Parathyroid adenoma (tissue), 2 donors: ENCODE measurements around the gene SPACDR.

Experiments used
- H2AFZ ChIP-seq: fragments of 300-600 bp; sonication (generic); one replicate; pipeline ENCODE4 v1.7.0; 2017; ENCODE audit warnings: antibody characterized with exemption, mild to moderate bottlenecking
- H3K27ac ChIP-seq: fragments of 300-600 bp; sonication (generic); one replicate; pipeline ENCODE4 v1.7.0; 2017
- H3K27me3 ChIP-seq: fragments of 300-600 bp; sonication (generic); one replicate; pipeline ENCODE4 v1.7.0; 2017; ENCODE audit warnings: low read length; ENCODE audit not compliant: control insufficient read depth, insufficient read depth
- H3K36me3 ChIP-seq: fragments of 300-600 bp; sonication (generic); one replicate; pipeline ENCODE4 v1.7.0; 2017; ENCODE audit warnings: low read length; ENCODE audit not compliant: control insufficient read depth, insufficient read depth
- H3K4me1 ChIP-seq: fragments of 300-600 bp; sonication (generic); one replicate; pipeline ENCODE4 v1.7.0; 2017; ENCODE audit warnings: control low read depth
- H3K4me2 ChIP-seq: fragments of 300-600 bp; sonication (generic); one replicate; pipeline ENCODE4 v1.7.0; 2017; ENCODE audit warnings: low read length
- H3K4me3 ChIP-seq: fragments of 300-600 bp; sonication (generic); one replicate; pipeline ENCODE4 v1.7.0; 2017; ENCODE audit warnings: low read depth, low read length
- H3K79me2 ChIP-seq: fragments of 300-600 bp; sonication (generic); one replicate; pipeline ENCODE4 v1.7.0; 2017; ENCODE audit warnings: control low read depth
- H3K9ac ChIP-seq: fragments of 300-600 bp; sonication (generic); one replicate; pipeline ENCODE4 v1.7.0; 2017; ENCODE audit warnings: mild to moderate bottlenecking
- H3K9me3 ChIP-seq: fragments of 300-600 bp; sonication (generic); one replicate; pipeline ENCODE4 v1.7.0; 2017; ENCODE audit warnings: low read length; ENCODE audit not compliant: control insufficient read depth
- TF ChIP-seq, protein P1 (sequence below): fragments of 300-600 bp; sonication (generic); IDR thresholded peaks from one replicate; pipeline ENCODE4 v1.7.0; 2017; ENCODE audit warnings: antibody characterized with exemption, mild to moderate bottlenecking
- donor health status: primary hyperparathyroidism.

The SPACDR gene

GRCh38 chr7:100428199-100428966 is 35.7 kb downstream of the SPACDR start, which contains the start of gene ZCWPW1:
Gene ZCWPW1 (minus strand): TSS chr7:100428703. CDS start chr7:100420649, 8,054 bp downstream.
- Histone ChIP-seq H3K27me3 (no peaks in the 10 kb centered on the region), H3K4me1 (peaks cover 23% of the 10 kb centered on the region), H3K9me3 (no peaks in the 10 kb centered on the region), H3K4me3 (peak within 1 kb of the TSS; percentile 99), H3K9ac (peak within 1 kb of the TSS; percentile 100), H2AFZ (peak within 1 kb of the TSS; percentile 99), H3K79me2 (peaks cover 3% of the 10 kb centered on the region), H3K27ac (peak within 1 kb of the TSS; percentile 100), H3K36me3 (no peaks in the 10 kb centered on the region), H3K4me2 (peak within 1 kb of the TSS; percentile 99)
- TF ChIP-seq, protein P1, sequence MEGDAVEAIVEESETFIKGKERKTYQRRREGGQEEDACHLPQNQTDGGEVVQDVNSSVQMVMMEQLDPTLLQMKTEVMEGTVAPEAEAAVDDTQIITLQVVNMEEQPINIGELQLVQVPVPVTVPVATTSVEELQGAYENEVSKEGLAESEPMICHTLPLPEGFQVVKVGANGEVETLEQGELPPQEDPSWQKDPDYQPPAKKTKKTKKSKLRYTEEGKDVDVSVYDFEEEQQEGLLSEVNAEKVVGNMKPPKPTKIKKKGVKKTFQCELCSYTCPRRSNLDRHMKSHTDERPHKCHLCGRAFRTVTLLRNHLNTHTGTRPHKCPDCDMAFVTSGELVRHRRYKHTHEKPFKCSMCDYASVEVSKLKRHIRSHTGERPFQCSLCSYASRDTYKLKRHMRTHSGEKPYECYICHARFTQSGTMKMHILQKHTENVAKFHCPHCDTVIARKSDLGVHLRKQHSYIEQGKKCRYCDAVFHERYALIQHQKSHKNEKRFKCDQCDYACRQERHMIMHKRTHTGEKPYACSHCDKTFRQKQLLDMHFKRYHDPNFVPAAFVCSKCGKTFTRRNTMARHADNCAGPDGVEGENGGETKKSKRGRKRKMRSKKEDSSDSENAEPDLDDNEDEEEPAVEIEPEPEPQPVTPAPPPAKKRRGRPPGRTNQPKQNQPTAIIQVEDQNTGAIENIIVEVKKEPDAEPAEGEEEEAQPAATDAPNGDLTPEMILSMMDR, result peak; percentile 22

DNA sequence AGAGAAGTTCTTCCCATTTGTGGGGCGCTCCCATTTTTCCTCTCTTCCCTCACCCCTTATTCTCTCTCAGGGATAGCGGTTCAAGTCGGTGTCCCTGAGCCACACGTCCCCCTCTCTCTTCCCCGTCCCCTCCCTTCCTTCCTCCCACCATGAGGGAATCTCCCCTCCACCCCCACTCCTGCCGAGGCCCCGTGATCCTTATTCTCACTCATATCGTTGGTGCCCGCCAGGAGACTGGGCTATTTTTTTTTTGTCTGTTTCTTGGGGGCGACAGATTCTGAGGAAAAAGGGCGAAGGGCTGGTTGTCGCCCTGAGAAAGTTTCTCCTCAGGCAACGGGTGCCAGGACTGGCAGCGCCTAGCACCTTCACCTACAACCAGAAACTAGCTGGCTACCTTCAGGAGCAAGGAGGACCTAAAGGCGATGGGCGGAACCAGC is 36.3 kb downstream of the SPACDR start:
- H3K27ac ChIP-seq, result peak overlapping the region; percentile 100
- TF ChIP-seq, protein P1, result no peak
- no peaks in the 10 kb centered on the region for H3K27me3 ChIP-seq

DNA sequence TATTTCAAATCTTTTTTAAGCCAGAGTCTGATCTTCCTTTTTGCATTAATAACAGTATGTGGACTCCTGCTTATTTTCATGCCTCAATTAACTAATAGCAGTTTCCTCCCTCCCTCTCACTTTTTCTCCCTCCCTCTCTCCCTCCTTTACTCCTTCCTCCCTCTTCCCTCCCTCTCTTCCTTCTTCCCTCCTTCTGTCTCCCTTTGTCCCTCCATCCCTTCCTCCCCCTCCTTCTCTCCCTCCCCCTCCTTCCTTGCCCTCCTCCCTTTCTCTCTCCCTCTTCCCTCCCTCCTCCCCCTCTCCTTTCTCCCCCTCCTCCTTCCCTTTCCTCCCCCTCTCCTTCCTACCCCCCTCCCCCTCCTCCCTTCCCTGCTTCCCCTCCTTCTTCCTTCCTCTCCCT is 37.5 kb downstream of the SPACDR start:
- TF ChIP-seq, protein P1, result no peak
- Histone ChIP-seq H3K9ac (no peak overlapping the region), H3K27ac (no peak overlapping the region), H3K4me2 (no peak overlapping the region), H3K4me1 (peaks cover 13% of the 10 kb centered on the region), H3K79me2 (no peaks in the 10 kb centered on the region), H3K36me3 (no peaks in the 10 kb centered on the region), H3K27me3 (no peaks in the 10 kb centered on the region), H2AFZ (no peak overlapping the region), H3K9me3 (no peaks in the 10 kb centered on the region), H3K4me3 (no peak overlapping the region)

More for the DNA sequence above, 36.3 kb downstream of the SPACDR start:
- H3K9me3 ChIP-seq, result no peaks in the 10 kb centered on the region
- H3K4me1 ChIP-seq, result peaks cover 23% of the 10 kb centered on the region
- H3K36me3 ChIP-seq, result no peaks in the 10 kb centered on the region
- peaks cover 3% of the 10 kb centered on the region for H3K79me2 ChIP-seq
- peak overlapping the region; percentile 99 for H3K4me3 ChIP-seq
- peak overlapping the region; percentile 99 for H2AFZ ChIP-seq
- H3K9ac ChIP-seq, result no peak overlapping the region
- peak overlapping the region; percentile 99 for H3K4me2 ChIP-seq

DNA sequence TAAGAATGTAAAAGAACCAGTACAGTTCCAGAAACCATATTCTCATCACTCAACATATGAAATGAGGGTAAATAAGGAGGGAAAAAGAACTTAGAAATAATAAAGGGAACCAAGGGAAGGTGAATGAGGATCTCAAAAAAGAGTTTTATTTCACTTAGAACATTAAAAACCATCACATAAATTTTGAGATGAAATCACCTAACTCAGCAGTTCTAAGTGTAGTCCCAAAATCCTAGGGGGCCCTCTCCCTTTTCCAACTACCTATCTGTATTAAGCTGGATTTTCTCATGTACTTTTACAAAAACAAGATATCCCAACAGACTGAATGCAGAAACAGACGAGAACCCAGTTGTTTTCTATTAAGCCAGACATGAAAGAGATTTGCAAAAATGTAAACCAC is 38.7 kb downstream of the SPACDR start:
- Histone ChIP-seq H3K36me3 (no peaks in the 10 kb centered on the region), H3K4me3 (no peak overlapping the region), H3K4me1 (peaks cover 3% of the 10 kb centered on the region), H3K27ac (no peak overlapping the region), H2AFZ (no peak overlapping the region), H3K79me2 (no peaks in the 10 kb centered on the region), H3K9me3 (no peaks in the 10 kb centered on the region), H3K9ac (no peak overlapping the region), H3K4me2 (no peak overlapping the region), H3K27me3 (no peaks in the 10 kb centered on the region)
- TF ChIP-seq, protein P1, result no peak
